Measurements from ENCODE around the gene RPS24. TPM values are rescaled to one million over a fixed set of nuclear protein-coding genes. Genes with fewer than 3 reads are reported as not detected.

The RPS24 gene
- total RNA-seq, 2 experiments from 2014 or later = 2,145 to 3,094 TPM

GRCh38 chr10:78041170-78042057, 7.8 kb downstream of the RPS24 start:
- DNase-seq (no peak), ATAC-seq (no peak)
- intact Hi-C loops (cut with DNase I, micrococcal nuclease) = loop anchor here in 1 of 2 experiments (10.0 kb wide), 1 partner anchor 723 kb away; no protein-coding TSS in a partner anchor
- Mint-ChIP-seq H3K36me3 (ENCODE audit: low read depth) (peaks cover 66% of the 10 kb centered on the region), H3K27ac (peak overlapping the region; percentile 47), H3K4me3 (no peak overlapping the region), H3K9me3 (ENCODE audit: low read depth) (no peaks in the 10 kb centered on the region), H3K4me1 (peaks cover 65% of the 10 kb centered on the region), H3K27me3 (no peaks in the 10 kb centered on the region)
- POLR2A ChIA-PET = interaction anchor here (0.6 kb wide), 1 partner anchor 13 kb away, joined by 3 read pairs; no protein-coding TSS in a partner anchor
- CTCF ChIA-PET = no interaction called here

DNA sequence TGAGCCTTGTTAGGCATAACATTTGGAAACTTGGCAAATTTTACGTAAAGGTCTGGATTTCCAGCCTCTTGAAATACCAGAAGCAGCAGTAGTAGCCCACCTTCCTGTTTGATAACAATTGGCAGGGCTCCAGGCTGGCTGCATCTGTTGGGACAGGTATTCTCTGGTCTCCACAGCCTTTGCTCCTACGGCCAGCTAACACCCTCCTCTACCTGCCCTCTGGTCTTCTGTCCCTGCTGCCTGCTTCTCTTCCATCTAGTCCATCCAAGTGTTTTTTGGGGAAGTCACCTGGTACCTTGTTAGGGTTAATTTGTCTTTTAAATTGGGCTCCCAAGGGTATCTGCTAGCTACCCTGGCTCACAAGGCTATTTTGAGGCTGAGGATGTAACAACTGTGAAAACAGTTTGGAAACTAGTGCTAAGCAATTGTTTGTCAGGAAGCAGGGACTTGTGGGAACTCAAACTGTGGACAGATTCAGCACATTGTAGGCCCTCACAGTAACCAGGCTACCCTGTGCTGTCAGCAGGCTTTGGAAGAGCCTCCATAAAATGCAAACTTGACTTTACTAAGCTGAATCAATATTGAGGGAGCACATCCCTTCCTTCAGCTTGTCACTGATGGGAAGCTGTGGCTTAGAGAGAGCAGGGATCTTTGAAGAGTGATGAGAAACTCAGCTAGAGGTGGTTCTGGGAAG, 8.5 kb downstream of the RPS24 start:
- peaks cover 58% of the 10 kb centered on the region for H3K36me3 Mint-ChIP-seq (ENCODE audit: low read depth)
- no peaks in the 10 kb centered on the region for H3K27me3 Mint-ChIP-seq
- peak overlapping the region; percentile 51 for H3K27ac Mint-ChIP-seq
- ATAC-seq (no peak), DNase-seq (no peak)
- H3K4me1 Mint-ChIP-seq = peaks cover 59% of the 10 kb centered on the region
- no peaks in the 10 kb centered on the region for H3K9me3 Mint-ChIP-seq (ENCODE audit: low read depth)
- ChIA-PET CTCF (interaction anchor here (0.8 to 1.6 kb wide), 3 partner anchors 8 to 1010 kb away, joined by 3 to 5 read pairs (median 4); no protein-coding TSS in a partner anchor), POLR2A (interaction anchor here (0.7 kb wide), 1 partner anchor 1292 kb away, joined by 3 read pairs; no protein-coding TSS in a partner anchor)
- intact Hi-C loops (cut with DNase I, micrococcal nuclease) = loop anchor here in 1 of 2 experiments (10.0 kb wide), 1 partner anchor 723 kb away; no protein-coding TSS in a partner anchor
- no peak overlapping the region for H3K4me3 Mint-ChIP-seq

- H3K4me1 Mint-ChIP-seq = peaks cover 58% of the 10 kb centered on the region
- peak overlapping the region; percentile 74 for H3K27ac Mint-ChIP-seq
- no peaks in the 10 kb centered on the region for H3K9me3 Mint-ChIP-seq (ENCODE audit: low read depth)
- DNase-seq (no peak), ATAC-seq (no peak)
- no peak overlapping the region for H3K4me3 Mint-ChIP-seq
- intact Hi-C loops (cut with DNase I, micrococcal nuclease) = loop anchor here in 1 of 2 experiments (10.0 kb wide), 1 partner anchor 722 kb away; no protein-coding TSS in a partner anchor
- H3K27me3 Mint-ChIP-seq = no peaks in the 10 kb centered on the region
- CTCF ChIA-PET = interaction anchor here (0.8 to 1.6 kb wide), 3 partner anchors 9 to 1010 kb away, joined by 3 to 5 read pairs (median 4); no protein-coding TSS in a partner anchor
- H3K36me3 Mint-ChIP-seq (ENCODE audit: low read depth) = peaks cover 53% of the 10 kb centered on the region
- POLR2A ChIA-PET = interaction anchor here (0.7 kb wide), 1 partner anchor 1291 kb away, joined by 3 read pairs; no protein-coding TSS in a partner anchor
Observed at GRCh38 chr10:78042752-78043104, 9.1 kb downstream of the RPS24 start.

DNA sequence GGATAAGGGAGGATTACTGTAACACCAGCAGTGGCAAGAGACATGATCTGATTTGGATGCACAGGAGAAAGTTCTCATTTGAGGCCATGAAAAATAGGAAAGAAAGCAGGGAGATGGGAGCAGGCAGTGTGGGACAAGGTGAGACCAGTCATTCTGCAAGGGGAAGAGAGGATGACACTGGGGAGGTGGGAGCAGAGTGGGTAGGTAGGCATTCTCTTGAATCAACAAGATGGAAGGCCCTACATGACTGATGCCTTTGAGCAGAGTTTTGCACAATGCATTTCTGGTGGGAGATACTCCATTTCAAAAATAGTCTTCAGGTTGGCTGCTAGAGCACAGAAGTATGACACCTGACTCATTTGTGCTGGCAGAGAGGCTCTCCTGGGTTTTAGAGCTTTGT, 10.5 kb downstream of the RPS24 start:
- ATAC-seq (no peak), DNase-seq (no peak)
- POLR2A ChIA-PET = no interaction called here
- Mint-ChIP-seq H3K4me1 (peaks cover 48% of the 10 kb centered on the region), H3K4me3 (no peak overlapping the region), H3K36me3 (ENCODE audit: low read depth) (peaks cover 43% of the 10 kb centered on the region), H3K27ac (peak overlapping the region; percentile 13), H3K27me3 (no peaks in the 10 kb centered on the region), H3K9me3 (ENCODE audit: low read depth) (no peaks in the 10 kb centered on the region)
- CTCF ChIA-PET = no interaction called here
- intact Hi-C loops (cut with DNase I, micrococcal nuclease) = loop anchor here in 1 of 2 experiments (10.0 kb wide), 1 partner anchor 721 kb away; no protein-coding TSS in a partner anchor

GRCh38 chr10:78044699-78045098, 11.0 kb downstream of the RPS24 start:
- Mint-ChIP-seq H3K4me3 (no peak overlapping the region), H3K27ac (peak overlapping the region; percentile 13), H3K36me3 (ENCODE audit: low read depth) (peaks cover 40% of the 10 kb centered on the region), H3K9me3 (ENCODE audit: low read depth) (no peaks in the 10 kb centered on the region), H3K27me3 (no peaks in the 10 kb centered on the region), H3K4me1 (peaks cover 42% of the 10 kb centered on the region)
- ChIA-PET CTCF (interaction anchor here (6.4 kb wide), 1 partner anchor 1151 kb away, joined by 45 read pairs; no protein-coding TSS in a partner anchor), POLR2A (no interaction called here)
- no peak for ATAC-seq
- intact Hi-C loops (cut with DNase I, micrococcal nuclease) = loop anchor here in 1 of 2 experiments (10.0 kb wide), 1 partner anchor 720 kb away; no protein-coding TSS in a partner anchor
- DNase-seq = no peak

DNA sequence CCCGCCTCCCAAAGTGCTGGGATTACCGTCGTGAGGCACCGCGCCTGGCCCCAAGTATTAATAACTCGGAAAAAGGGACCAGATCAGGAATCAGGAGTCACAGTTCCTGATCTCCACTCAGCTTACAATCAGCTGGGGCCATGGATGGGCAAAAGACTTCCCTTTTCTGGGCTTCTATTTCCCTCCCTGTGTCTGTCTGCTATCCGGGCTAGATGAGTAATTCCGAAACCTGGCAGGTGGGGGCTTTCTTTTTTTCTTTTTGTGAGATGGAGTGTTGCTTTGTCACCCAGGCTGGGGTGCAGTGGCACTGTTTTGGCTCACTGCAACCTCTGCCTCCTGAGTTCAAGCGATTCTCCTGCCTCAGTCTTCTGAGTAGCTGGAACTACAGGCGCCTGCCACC, 11.6 kb downstream of the RPS24 start:
- no peaks in the 10 kb centered on the region for H3K27me3 Mint-ChIP-seq
- H3K27ac Mint-ChIP-seq = peak overlapping the region; percentile 49
- CTCF ChIA-PET = interaction anchor here (0.8 to 6.4 kb wide), 3 partner anchors 23 to 1151 kb away, joined by 3 to 45 read pairs (median 5); no protein-coding TSS in a partner anchor
- POLR2A ChIA-PET = no interaction called here
- no peak overlapping the region for H3K4me3 Mint-ChIP-seq
- H3K9me3 Mint-ChIP-seq (ENCODE audit: low read depth) = no peaks in the 10 kb centered on the region
- peaks cover 40% of the 10 kb centered on the region for H3K4me1 Mint-ChIP-seq
- ATAC-seq = peak; percentile 45
- peaks cover 36% of the 10 kb centered on the region for H3K36me3 Mint-ChIP-seq (ENCODE audit: low read depth)
- intact Hi-C loops (cut with DNase I, micrococcal nuclease) = loop anchor here in 1 of 2 experiments (10.0 kb wide), 1 partner anchor 720 kb away; no protein-coding TSS in a partner anchor
- DNase-seq = peak; percentile 60

GRCh38 chr10:78045856-78046255, 12.2 kb downstream of the RPS24 start:
- CTCF ChIA-PET = interaction anchor here (0.5 to 6.4 kb wide), 9 partner anchors 18 to 1150 kb away, joined by 3 to 45 read pairs (median 4); no protein-coding TSS in a partner anchor
- H3K36me3 Mint-ChIP-seq (ENCODE audit: low read depth) = peaks cover 30% of the 10 kb centered on the region
- DNase-seq (no peak), ATAC-seq (no peak)
- no peak overlapping the region for H3K4me3 Mint-ChIP-seq
- no peak overlapping the region for H3K27ac Mint-ChIP-seq
- POLR2A ChIA-PET = no interaction called here
- H3K4me1 Mint-ChIP-seq = peaks cover 35% of the 10 kb centered on the region
- intact Hi-C loops (cut with DNase I, micrococcal nuclease) = loop anchor here (2.0 to 10.0 kb wide), 4 partner anchors 257 to 719 kb away; no protein-coding TSS in a partner anchor
- no peaks in the 10 kb centered on the region for H3K9me3 Mint-ChIP-seq (ENCODE audit: low read depth)
- H3K27me3 Mint-ChIP-seq = no peaks in the 10 kb centered on the region

- no peak overlapping the region for H3K4me3 Mint-ChIP-seq
- peaks cover 21% of the 10 kb centered on the region for H3K36me3 Mint-ChIP-seq (ENCODE audit: low read depth)
- no peak for ATAC-seq
- H3K27me3 Mint-ChIP-seq = no peaks in the 10 kb centered on the region
- ChIA-PET POLR2A (no interaction called here), CTCF (interaction anchor here (0.6 to 6.4 kb wide), 19 partner anchors 9 to 1149 kb away, joined by 3 to 45 read pairs (median 4); no protein-coding TSS in a partner anchor)
- no peaks in the 10 kb centered on the region for H3K9me3 Mint-ChIP-seq (ENCODE audit: low read depth)
- no peak for DNase-seq
- H3K27ac Mint-ChIP-seq = no peak overlapping the region
- intact Hi-C loops (cut with DNase I, micrococcal nuclease) = loop anchor here (1.0 to 10.0 kb wide), 6 partner anchors 256 to 1149 kb away; no protein-coding TSS in a partner anchor
- H3K4me1 Mint-ChIP-seq = peaks cover 26% of the 10 kb centered on the region
Observed at GRCh38 chr10:78046711-78047269, 13.1 kb downstream of the RPS24 start.

DNA sequence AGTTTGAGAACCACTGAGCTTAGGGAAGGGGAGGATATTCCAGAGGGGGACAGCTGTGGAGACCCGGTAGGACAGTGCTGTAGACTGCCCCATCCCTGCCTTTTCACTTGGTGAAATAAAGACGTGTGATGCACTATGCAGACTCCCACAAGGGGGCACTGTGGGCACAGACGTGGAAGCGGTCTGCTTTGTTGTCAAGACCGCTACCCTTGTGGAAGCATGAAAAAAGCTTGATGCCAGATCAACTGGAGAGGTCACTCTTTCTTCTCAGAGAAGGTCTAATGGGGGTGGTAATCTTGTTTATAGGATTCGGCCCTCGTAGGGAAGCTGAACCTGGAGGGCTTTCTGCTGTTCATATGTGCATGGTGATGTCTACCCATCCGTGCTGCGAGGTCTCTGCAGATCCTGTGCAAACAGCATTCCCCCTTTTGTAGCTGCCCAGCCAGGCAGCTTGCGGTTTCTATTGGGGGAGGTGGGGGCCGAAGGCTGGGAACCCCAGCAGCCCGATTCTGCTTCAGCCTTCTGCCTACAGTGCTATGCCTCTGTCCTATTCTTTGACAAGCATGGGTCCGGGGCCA, 13.7 kb downstream of the RPS24 start:
- H3K36me3 Mint-ChIP-seq (ENCODE audit: low read depth) = peaks cover 16% of the 10 kb centered on the region
- H3K27ac Mint-ChIP-seq = no peak overlapping the region
- ATAC-seq = peak; percentile 81
- CTCF ChIA-PET = interaction anchor here (0.6 to 6.4 kb wide), 19 partner anchors 8 to 1400 kb away, joined by 3 to 45 read pairs (median 3); no protein-coding TSS in a partner anchor
- DNase-seq = peak; percentile 91
- POLR2A ChIA-PET = interaction anchor here (0.6 kb wide), 1 partner anchor 11 kb away, joined by 3 read pairs; no protein-coding TSS in a partner anchor
- intact Hi-C loops (cut with DNase I, micrococcal nuclease) = loop anchor here (1.0 to 10.0 kb wide), 6 partner anchors 255 to 1148 kb away; no protein-coding TSS in a partner anchor
- no peak overlapping the region for H3K4me3 Mint-ChIP-seq
- peaks cover 23% of the 10 kb centered on the region for H3K4me1 Mint-ChIP-seq
- no peaks in the 10 kb centered on the region for H3K27me3 Mint-ChIP-seq
- H3K9me3 Mint-ChIP-seq (ENCODE audit: low read depth) = no peaks in the 10 kb centered on the region

DNA sequence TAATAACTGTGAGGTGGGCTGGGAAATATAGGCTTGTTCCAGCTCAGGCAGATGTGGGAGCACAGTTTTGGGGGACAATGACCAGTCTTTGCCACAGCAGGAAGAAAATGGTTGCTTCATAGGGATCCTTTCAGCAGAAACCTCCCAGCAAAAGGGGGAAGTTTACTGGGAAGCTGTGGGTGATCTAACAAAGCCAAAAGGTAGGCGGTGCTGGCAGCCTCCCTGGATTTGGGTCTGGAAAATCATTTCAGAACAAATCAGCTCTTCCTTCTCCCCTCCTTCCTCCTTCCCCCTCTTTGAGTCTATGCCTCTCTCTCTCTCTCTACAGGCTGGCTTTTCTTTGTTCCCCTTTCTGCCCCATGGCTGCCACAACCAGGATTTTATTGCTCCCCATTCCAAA, 16.2 kb downstream of the RPS24 start:
- Mint-ChIP-seq H3K36me3 (ENCODE audit: low read depth) (peaks cover 11% of the 10 kb centered on the region), H3K27me3 (no peaks in the 10 kb centered on the region), H3K4me3 (no peak overlapping the region), H3K4me1 (peaks cover 11% of the 10 kb centered on the region), H3K27ac (no peak overlapping the region), H3K9me3 (ENCODE audit: low read depth) (no peaks in the 10 kb centered on the region)
- no peak for ATAC-seq
- no peak for DNase-seq
- intact Hi-C loops (cut with DNase I, micrococcal nuclease) = loop anchor here in 1 of 2 experiments (10.0 kb wide), 1 partner anchor 715 kb away; no protein-coding TSS in a partner anchor
- CTCF ChIA-PET = interaction anchor here (0.7 to 6.4 kb wide), 5 partner anchors 13 to 1146 kb away, joined by 3 to 45 read pairs (median 4); no protein-coding TSS in a partner anchor
- POLR2A ChIA-PET = interaction anchor here (0.7 kb wide), 1 partner anchor 977 kb away, joined by 3 read pairs; no protein-coding TSS in a partner anchor
